ENCODE data around the gene PLEKHA1. TPM values are rescaled to one million over a fixed set of nuclear protein-coding genes. Genes with fewer than 3 reads are reported as not detected.

Gene PLEKHA1
- polyA plus RNA-seq, 4 donors: 93.3 to 105 (median 102) TPM

GRCh38 chr10:122419876-122420623 is 45.5 kb downstream of the PLEKHA1 start:
- no peak for DNase-seq (ENCODE audit: low read depth in 4 of 4, low spot score in 3 of 4)

GRCh38 chr10:122420624-122421007 is 46.1 kb downstream of the PLEKHA1 start:
- DNase-seq (ENCODE audit: low read depth in 4 of 4, low spot score in 3 of 4): no peak

GRCh38 chr10:122421054-122421625 is 46.6 kb downstream of the PLEKHA1 start:
- no peak for DNase-seq (ENCODE audit: low read depth in 4 of 4, low spot score in 3 of 4)

GRCh38 chr10:122421742-122422141 is 47.2 kb downstream of the PLEKHA1 start:
- DNase-seq (ENCODE audit: low read depth in 4 of 4, low spot score in 3 of 4): no peak

- DNase-seq (ENCODE audit: low read depth in 4 of 4, low spot score in 3 of 4): no peak
Measured at GRCh38 chr10:122422266-122422989, 47.9 kb downstream of the PLEKHA1 start.

- DNase-seq (ENCODE audit: low read depth in 4 of 4, low spot score in 3 of 4): no peak
Measured at GRCh38 chr10:122424059-122424458, 49.6 kb downstream of the PLEKHA1 start.

GRCh38 chr10:122426829-122427228 is 52.3 kb downstream of the PLEKHA1 start:
- DNase-seq (ENCODE audit: low read depth in 4 of 4, low spot score in 3 of 4): no peak

GRCh38 chr10:122427280-122427679 is 52.8 kb downstream of the PLEKHA1 start:
- no peak for DNase-seq (ENCODE audit: low read depth in 4 of 4, low spot score in 3 of 4)

- DNase-seq (ENCODE audit: low read depth in 4 of 4, low spot score in 3 of 4): peak in 2 of 4 donors; percentile 16 to 26
Measured at GRCh38 chr10:122435212-122435827, 60.8 kb downstream of the PLEKHA1 start.

- no peak for DNase-seq (ENCODE audit: low read depth in 4 of 4, low spot score in 3 of 4)
Measured at GRCh38 chr10:122441961-122442360, 67.5 kb downstream of the PLEKHA1 start.

- no peak for DNase-seq (ENCODE audit: low read depth in 4 of 4, low spot score in 3 of 4)
Measured at GRCh38 chr10:122445469-122445868, 71.0 kb downstream of the PLEKHA1 start.

- no peak for DNase-seq (ENCODE audit: low read depth in 4 of 4, low spot score in 3 of 4)
Measured at GRCh38 chr10:122445904-122446303, 71.4 kb downstream of the PLEKHA1 start.

- no peak for DNase-seq (ENCODE audit: low read depth in 4 of 4, low spot score in 3 of 4)
Measured at GRCh38 chr10:122446668-122447423, 72.3 kb downstream of the PLEKHA1 start.

GRCh38 chr10:122448600-122448999 is 74.1 kb downstream of the PLEKHA1 start:
- no peak for DNase-seq (ENCODE audit: low read depth in 4 of 4, low spot score in 3 of 4)

- DNase-seq (ENCODE audit: low read depth in 4 of 4, low spot score in 3 of 4): no peak
Measured at GRCh38 chr10:122449153-122449552, 74.6 kb downstream of the PLEKHA1 start.

- DNase-seq (ENCODE audit: low read depth in 4 of 4, low spot score in 3 of 4): no peak
Measured at GRCh38 chr10:122450353-122450990, 76.0 kb downstream of the PLEKHA1 start.

- no peak for DNase-seq (ENCODE audit: low read depth in 4 of 4, low spot score in 3 of 4)
Measured at GRCh38 chr10:122454071-122454470, 79.6 kb downstream of the PLEKHA1 start.

- DNase-seq (ENCODE audit: low read depth in 4 of 4, low spot score in 3 of 4): no peak
Measured at GRCh38 chr10:122454603-122455080, 80.1 kb downstream of the PLEKHA1 start, which contains the start of gene ARMS2. TSS of gene ARMS2 (plus strand) at chr10:122454653. CDS start at chr10:122454728, 75 bp downstream.

GRCh38 chr10:122455376-122456079 is 81.0 kb downstream of the PLEKHA1 start:
- no peak for DNase-seq (ENCODE audit: low read depth in 4 of 4, low spot score in 3 of 4)

Measured in right renal pelvis (tissue), 4 donors.